H1 (cell line): ENCODE results near the gene ERICH3. TPM values are rescaled to one million over a fixed set of nuclear protein-coding genes. Genes with fewer than 3 reads are reported as not detected.

Experiments used
- CTCF ChIA-PET: fragments of 300-600 bp; sonication (Branson Sonifier 250); formaldehyde crosslinking; loops from one replicate; lab custom pipeline; 2021; ENCODE audit not compliant: partially characterized antibody; lab: Charles Lee
- POLR2A ChIA-PET: fragments of 300-600 bp; sonication (Branson Sonifier 250); formaldehyde crosslinking; loops from one replicate; lab custom pipeline; 2021; ENCODE audit warnings: inconsistent platforms; ENCODE audit not compliant: partially characterized antibody; lab: Charles Lee
- DNase-seq, 2 experiments: peaks; one replicate each; pipeline versions ENCODE4 v3.0.0 to v3.0.0-alpha.2; 2010 to 2022; ENCODE audit warnings: low spot score in 2 of 2, low read depth in 1 of 2, mixed read lengths in 1 of 2
- FAIRE-seq: peaks from 2 replicates; lab custom pipeline; 2011; peaks lifted over from hg19 to GRCh38; lab: Jason Lieb, UNC
- H2AFZ ChIP-seq: 2 replicates; pipeline ENCODE4 v1.8.1; 2012; ENCODE audit warnings: low read length, inconsistent platforms
- H2AK5ac ChIP-seq: 2 replicates; pipeline ENCODE4 v1.6.1; 2013; ENCODE audit warnings: low read depth, low read length
- H2BK120ac ChIP-seq: replicated peaks from 2 replicates; pipeline ENCODE3; 2013; ENCODE audit warnings: low read depth, low read length, inconsistent platforms
- H2BK12ac ChIP-seq: 2 replicates; pipeline ENCODE4 v1.6.1; 2013; ENCODE audit warnings: low read depth, low read length
- H2BK15ac ChIP-seq: 2 replicates; pipeline ENCODE4 v1.6.1; 2013; ENCODE audit warnings: low read length
- H2BK20ac ChIP-seq: 2 replicates; pipeline ENCODE4 v1.6.1; 2013; ENCODE audit warnings: low read length
- H2BK5ac ChIP-seq: 2 replicates; pipeline ENCODE4 v1.6.1; 2013; ENCODE audit warnings: low read depth, low read length
- H3K14ac ChIP-seq: 2 replicates; pipeline ENCODE4 v1.6.1; 2013; ENCODE audit warnings: inconsistent platforms; ENCODE audit not compliant: insufficient read length
- H3K18ac ChIP-seq: 2 replicates; pipeline ENCODE4 v1.6.1; 2013; ENCODE audit warnings: low read length; ENCODE audit errors: extremely low read depth
- H3K23ac ChIP-seq: 2 replicates; pipeline ENCODE4 v1.6.1; 2013; ENCODE audit warnings: inconsistent platforms; ENCODE audit not compliant: insufficient read length
- H3K23me2 ChIP-seq: 2 replicates; pipeline ENCODE4 v1.6.1; 2013; ENCODE audit warnings: low read depth, low read length
- H3K27ac ChIP-seq: 2 replicates; pipeline ENCODE4 v1.6.1; 2011; ENCODE audit warnings: low read depth, low read length, inconsistent platforms
- H3K27me3 ChIP-seq, 4 experiments: replicated peaks in 1 of 4; 1 replicate in 1 of 4; 2 replicates in 3 of 4; pipeline versions ENCODE4 v1.6.1 to v1.8.1; 2011 to 2013; ENCODE audit warnings: low read length in 3 of 4, mild to moderate bottlenecking in 3 of 4, inconsistent platforms in 2 of 4, mixed read lengths in 2 of 4, moderate library complexity in 1 of 4; ENCODE audit not compliant: control insufficient read depth in 3 of 4, insufficient read depth in 3 of 4; ENCODE audit errors: extremely low read depth in 1 of 4
- H3K36me3 ChIP-seq, 4 experiments: 2 replicates each; pipeline versions ENCODE4 v1.6.1 to v1.8.1; 2011 to 2013; ENCODE audit warnings: mild to moderate bottlenecking in 4 of 4, low read length in 3 of 4, moderate library complexity in 2 of 4, control low read depth in 1 of 4, inconsistent platforms in 1 of 4; ENCODE audit not compliant: insufficient read depth in 4 of 4, control insufficient read depth in 2 of 4
- H3K4ac ChIP-seq: replicated peaks from 2 replicates; pipeline ENCODE3; 2013; ENCODE audit warnings: low read length, low read depth, mixed read lengths, inconsistent platforms; ENCODE audit not compliant: insufficient read length
- H3K4me1 ChIP-seq, 4 experiments: replicated peaks in 1 of 4; 1 replicate in 1 of 4; 2 replicates in 3 of 4; pipeline versions ENCODE4 v1.6.1 to v1.8.1; 2011 to 2013; ENCODE audit warnings: low read length in 3 of 4, inconsistent platforms in 2 of 4, mixed read lengths in 1 of 4; ENCODE audit not compliant: insufficient read depth in 4 of 4, control insufficient read depth in 3 of 4
- H3K4me2 ChIP-seq, 2 experiments: 2 replicates each; pipeline versions ENCODE4 v1.6.1 to v1.8.1; 2011 to 2013; ENCODE audit warnings: low read depth in 2 of 2, low read length in 2 of 2, control low read depth in 1 of 2, inconsistent platforms in 1 of 2, mild to moderate bottlenecking in 1 of 2; ENCODE audit not compliant: insufficient read depth in 1 of 2
- H3K4me3 ChIP-seq, 4 experiments: fragments of 200-600, 300-600 bp in 1 of 4; sonication (generic), shearing (Covaris generic), sonication (Bioruptor Twin) in 1 of 4; 2 replicates each; pipeline versions ENCODE4 v1.5.1 to v1.8.1; 2011 to 2016; ENCODE audit warnings: low read length in 4 of 4, low read depth in 3 of 4, control low read depth in 2 of 4, inconsistent platforms in 2 of 4, mild to moderate bottlenecking in 2 of 4, mixed read lengths in 1 of 4, moderate library complexity in 1 of 4; ENCODE audit not compliant: insufficient read depth in 2 of 4; ENCODE audit errors: extremely low read depth in 1 of 4
- H3K56ac ChIP-seq: replicated peaks from 2 replicates; pipeline ENCODE3; 2013; ENCODE audit warnings: low read depth, mild to moderate bottlenecking, mixed read lengths, low read length, inconsistent platforms; ENCODE audit not compliant: insufficient read length
- H3K79me1 ChIP-seq: 2 replicates; pipeline ENCODE4 v1.6.1; 2013; ENCODE audit warnings: low read depth, low read length, control low read depth
- H3K79me2 ChIP-seq, 2 experiments: 2 replicates each; pipeline versions ENCODE4 v1.6.1 to v1.8.1; 2012 to 2013; ENCODE audit warnings: low read length in 2 of 2, mild to moderate bottlenecking in 2 of 2, inconsistent platforms in 1 of 2; ENCODE audit not compliant: insufficient read depth in 2 of 2, control insufficient read depth in 1 of 2
- H3K9ac ChIP-seq, 4 experiments: replicated peaks in 1 of 4; 1 replicate in 1 of 4; 2 replicates in 3 of 4; pipeline versions ENCODE4 v1.6.1 to v1.8.1; 2011 to 2013; ENCODE audit warnings: low read depth in 3 of 4, low read length in 3 of 4, control low read depth in 2 of 4, mild to moderate bottlenecking in 2 of 4, moderate library complexity in 2 of 4, inconsistent platforms in 1 of 4; ENCODE audit errors: extremely low read depth in 1 of 4
- H3K9me3 ChIP-seq, 2 experiments: 2 replicates each; pipeline versions ENCODE4 v1.6.1 to v1.8.1; 2012 to 2013; ENCODE audit warnings: mild to moderate bottlenecking in 2 of 2, moderate library complexity in 2 of 2, control low read depth in 1 of 2, inconsistent platforms in 1 of 2, low read depth in 1 of 2, low read length in 1 of 2, mixed read lengths in 1 of 2; ENCODE audit not compliant: insufficient read depth in 2 of 2
- H4K20me1 ChIP-seq, 2 experiments: replicated peaks in 1 of 2; 2 replicates each; pipeline versions ENCODE3 to v1.8.1; 2011 to 2013; ENCODE audit warnings: inconsistent platforms in 2 of 2, low read length in 2 of 2, mild to moderate bottlenecking in 1 of 2; ENCODE audit not compliant: insufficient read depth in 2 of 2, control insufficient read depth in 1 of 2
- H4K5ac ChIP-seq: 2 replicates; pipeline ENCODE4 v1.6.1; 2013; ENCODE audit warnings: low read length, low read depth, mixed read lengths, inconsistent platforms; ENCODE audit not compliant: insufficient read length
- H4K8ac ChIP-seq: 2 replicates; pipeline ENCODE4 v1.8.0; 2013; ENCODE audit warnings: mild to moderate bottlenecking, moderate library complexity, low read length, inconsistent platforms; ENCODE audit not compliant: insufficient read depth; ENCODE audit errors: extremely low read depth
- H4K91ac ChIP-seq: replicated peaks from 2 replicates; pipeline ENCODE3; 2013; ENCODE audit warnings: low read length, mixed read lengths, inconsistent platforms; ENCODE audit not compliant: insufficient read length
- BACH1 ChIP-seq: IDR thresholded peaks from 2 replicates; pipeline ENCODE4 v1.6.1; 2012; ENCODE audit warnings: low read length, improper control_type of control experiment
- WGBS, 2 experiments: shearing (Covaris generic) in 1 of 2; methylation state at CpG; one replicate each; pipeline versions ENCODE4 v1.1.6 to v1.1.7; 2013 to 2015; ENCODE audit warnings: low lambda C conversion rate in 2 of 2, mixed read lengths in 2 of 2, inconsistent platforms in 1 of 2, low coverage in 1 of 2, missing lambda C conversion rate in 1 of 2; ENCODE audit not compliant: insufficient replicate concordance in 2 of 2, insufficient coverage in 1 of 2, insufficient read length in 1 of 2; ENCODE audit errors: extremely low coverage in 1 of 2, missing lambda C conversion rate in 1 of 2; 5-methylcytosine and 5-hydroxymethylcytosine counted together
- polyA plus RNA-seq, 7 experiments: library from polyadenylated mRNA; depleted of rRNA in 3 of 7; stranded (reverse) in 5 of 7; unstranded in 2 of 7; fragments of >200 nt in 5 of 7; fragments of 200-250 nt in 2 of 7; gene quantifications; 1 replicate in 5 of 7; 2 replicates in 1 of 7; 4 replicates in 1 of 7; pipeline versions ENCODE4 v1.2.1 to v1.2.3, GENCODE V29; 2011 to 2013; ENCODE audit warnings: missing spikeins in 2 of 7, mixed read lengths in 2 of 7
- total RNA-seq: library from RNA; stranded (reverse); fragmentation: NEBNext Ultra II Directional; extraction: Animal tissue kit (Norgen Biotek cat#: 25700); gene quantifications from 2 replicates; pipeline ENCODE4 v1.2.1, GENCODE V29; 2021

ERICH3 gene
- total and polyA plus RNA-seq, 2 of the 8 experiments (the other 6 are each of a cell fraction or from before 2014, with no cell fraction given) = 0.02 TPM; not detected in 1

GRCh38 chr1:74579425-74579824 is 94.2 kb downstream of the ERICH3 start:
- Histone ChIP-seq H2BK15ac (no peak overlapping the region), H3K9me3 (no peaks in the 10 kb centered on the region), H3K23me2 (no peaks in the 10 kb centered on the region), H3K56ac (no peak overlapping the region), H2BK5ac (no peak overlapping the region), H3K14ac (no peak overlapping the region), H3K4me1 (peaks cover 0 to 2% (median 0%) of the 10 kb centered on the region in 4 experiments; a peak in 1 of 7 replicates), H4K91ac (no peak overlapping the region), H3K36me3 (no peaks in the 10 kb centered on the region), H2BK12ac (no peak overlapping the region), H3K18ac (no peak overlapping the region), H2AK5ac (no peak overlapping the region), H2BK20ac (no peak overlapping the region), H3K27me3 (no peaks in the 10 kb centered on the region)
- POLR2A ChIA-PET = no interaction called here
- DNase-seq (no peak), FAIRE-seq (no peak)
- TF ChIP-seq BACH1 = no peak
- TF ChIP-seq, all 59 proteins: peak for 0
- H3K79me2 ChIP-seq = no peaks in the 10 kb centered on the region
- no peaks in the 10 kb centered on the region for H4K20me1 ChIP-seq
- H3K9ac ChIP-seq = no peak overlapping the region
- H2AFZ ChIP-seq = no peak overlapping the region
- no peak overlapping the region for H3K23ac ChIP-seq
- CTCF ChIA-PET = no interaction called here
- no peaks in the 10 kb centered on the region for H3K79me1 ChIP-seq
- no peak overlapping the region for H4K5ac ChIP-seq
- no peak overlapping the region for H4K8ac ChIP-seq
- no peak overlapping the region for H3K4me2 ChIP-seq
- H3K27ac ChIP-seq = no peak overlapping the region
- no peak overlapping the region for H3K4ac ChIP-seq
- H2BK120ac ChIP-seq = peak overlapping the region; percentile 30
- H3K4me3 ChIP-seq = no peak overlapping the region
- WGBS, 2 experiments = 73% methylated on average over 3 of the region's 3 CpGs; no CpG with 5 or more reads in 1 of the 2 experiments
